Measurements from ENCODE around the gene TTC3.

The TTC3 gene

DNA sequence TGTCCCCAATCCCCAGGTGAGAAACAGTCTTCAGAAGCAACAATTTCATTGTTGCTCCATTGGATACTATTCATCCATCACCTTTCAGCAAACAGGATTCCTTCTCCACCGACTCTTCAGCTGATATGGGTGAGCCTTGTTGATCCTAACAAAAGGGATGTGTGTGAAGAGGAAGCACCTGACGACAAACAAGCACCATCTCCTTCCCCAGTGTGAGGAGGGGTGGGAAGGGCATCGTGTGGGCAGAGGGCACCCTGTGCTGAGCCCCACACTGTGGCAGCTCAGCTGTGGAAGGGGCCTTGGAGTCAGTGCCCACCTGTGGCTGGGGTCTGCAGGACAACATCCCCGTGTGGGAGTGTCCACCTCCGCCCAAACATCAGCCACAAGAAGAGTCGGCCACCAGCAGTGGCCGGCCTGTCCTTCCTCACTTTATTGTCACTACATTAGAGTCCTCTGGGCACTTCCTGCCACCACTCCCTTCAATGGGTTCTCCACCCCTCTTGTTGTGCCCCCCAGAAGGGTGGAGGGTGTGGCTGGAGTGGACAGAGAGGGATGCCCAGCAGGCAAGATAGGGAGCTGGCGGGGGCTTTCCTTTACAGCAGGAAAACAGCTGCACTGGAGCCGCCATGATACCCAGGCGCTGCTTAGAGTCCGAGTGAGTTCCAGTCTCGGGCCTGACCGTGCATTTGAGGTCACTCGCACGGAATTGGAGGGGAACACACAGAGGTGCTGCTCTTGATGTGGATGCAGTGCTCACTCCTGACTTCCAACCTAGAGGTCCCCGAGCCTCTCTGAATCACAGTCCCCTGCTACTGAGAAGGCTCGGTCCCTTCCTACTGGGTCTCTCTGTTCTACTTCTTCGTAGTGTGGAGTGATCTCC, 153.2 kb downstream of the TTC3 start:
- no peak for DNase-seq (ENCODE audit: low read depth)

DNA sequence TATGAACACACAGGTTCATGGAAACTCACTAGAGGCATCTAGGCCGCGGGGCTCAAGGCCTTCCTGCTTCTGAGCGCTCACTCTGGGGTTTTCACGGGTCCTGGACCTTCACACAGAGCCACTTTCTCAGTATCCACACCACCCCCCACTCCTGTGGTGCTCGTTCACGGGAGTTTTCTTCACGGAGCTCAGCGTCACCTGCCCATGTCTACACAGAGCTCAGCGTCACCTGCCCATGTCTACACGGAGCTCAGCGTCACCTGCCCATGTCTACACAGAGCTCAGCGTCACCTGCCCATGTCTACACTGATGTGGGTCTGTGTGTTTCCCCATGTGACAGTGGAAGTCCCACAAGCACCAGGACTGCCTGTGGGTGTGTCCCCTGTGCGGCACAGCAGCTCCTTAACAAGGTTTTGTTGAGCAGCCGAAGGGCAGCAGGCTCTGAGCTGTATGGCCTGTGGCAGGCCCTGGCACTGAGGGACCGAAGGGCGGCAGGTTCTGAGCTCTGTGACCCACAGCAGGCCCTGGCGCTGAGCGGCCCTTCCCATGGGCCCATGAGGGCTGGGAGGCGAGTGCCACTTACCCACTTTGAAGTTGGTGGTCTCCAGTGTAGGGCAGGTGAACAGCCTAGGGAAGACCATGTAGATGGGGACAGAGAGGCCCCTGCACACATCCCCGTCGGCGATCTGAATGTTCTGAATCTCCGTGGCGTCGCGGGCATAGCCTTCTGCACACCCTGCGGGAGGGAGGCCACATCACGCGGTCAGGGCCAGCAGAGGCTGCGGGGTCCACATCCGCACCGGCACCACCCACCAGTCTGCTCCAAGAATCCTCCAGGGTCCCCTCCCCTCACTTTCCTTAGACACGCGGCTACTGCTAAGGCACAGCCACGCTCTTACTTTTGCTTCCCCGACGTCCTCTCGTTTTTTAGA, 154.3 kb downstream of the TTC3 start:
- no peak for DNase-seq (ENCODE audit: low read depth)

DNA sequence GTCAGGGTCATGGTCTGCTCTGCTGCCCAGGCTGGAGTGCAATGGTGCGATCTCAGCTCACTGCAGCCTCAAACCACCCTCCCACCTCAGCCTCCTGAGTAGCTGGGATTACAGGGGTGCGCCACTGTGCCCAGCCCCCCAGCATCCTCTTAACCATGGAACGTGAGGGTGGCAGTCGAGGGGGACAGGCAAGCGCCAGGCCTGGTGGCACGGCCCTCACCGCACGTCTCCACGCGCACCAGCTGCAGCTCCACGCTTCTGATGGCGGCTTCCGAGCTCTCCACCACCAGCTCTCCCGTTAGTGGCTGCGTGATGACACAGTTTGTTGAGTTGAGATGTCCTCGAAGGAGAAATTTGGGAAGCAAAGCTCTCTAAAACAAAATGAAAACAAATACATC, 154.9 kb downstream of the TTC3 start:
- no peak for DNase-seq (ENCODE audit: low read depth)

DNA sequence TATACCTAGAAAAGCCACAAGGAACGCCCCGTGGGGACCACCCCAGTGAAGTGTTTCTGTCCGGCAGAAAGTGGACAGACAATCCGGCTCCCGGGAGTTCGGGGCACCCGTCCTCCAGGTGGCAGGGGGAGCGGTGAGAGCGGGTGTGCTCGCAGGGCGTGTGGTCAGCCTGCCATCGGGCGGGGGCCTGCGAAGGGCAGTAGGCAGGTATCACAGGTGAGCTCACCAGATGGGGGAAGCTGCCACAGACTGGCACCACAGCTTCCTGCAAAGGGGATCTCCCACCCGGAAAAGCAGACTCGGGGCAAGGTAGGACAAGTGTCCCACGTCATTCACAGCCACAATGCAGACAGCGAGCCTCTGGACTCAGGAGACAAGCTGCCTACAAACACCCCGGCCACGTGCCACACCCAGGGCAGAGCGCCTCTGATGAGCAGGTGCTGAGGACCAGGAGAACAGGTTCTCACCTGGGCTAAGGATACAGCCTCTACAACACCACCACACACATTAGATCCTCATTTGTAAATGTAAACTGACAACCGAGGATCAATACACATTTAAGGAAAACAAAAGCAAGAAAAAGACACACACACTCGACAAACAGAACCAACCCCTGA, 157.7 kb downstream of the TTC3 start:
- DNase-seq (ENCODE audit: low read depth) = no peak

DNA sequence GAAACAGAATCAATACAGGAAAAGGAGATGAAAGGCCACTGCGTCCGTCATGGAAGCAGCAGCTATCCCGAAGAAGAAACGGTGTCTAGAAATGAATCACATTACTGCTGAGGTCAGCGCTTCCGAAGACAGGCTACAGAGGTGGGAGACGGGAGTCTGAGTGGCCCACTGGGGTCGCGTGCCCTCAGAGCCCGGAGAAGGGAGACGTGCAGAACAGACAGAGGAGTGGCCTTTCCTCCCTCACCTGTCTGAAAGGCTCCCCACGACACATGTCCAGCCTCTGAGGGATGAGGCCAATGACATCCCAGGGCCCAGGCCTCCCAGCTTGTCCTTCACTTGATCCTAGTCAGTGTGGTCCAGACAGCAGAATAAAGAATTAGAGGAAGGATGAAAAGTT, 158.2 kb downstream of the TTC3 start:
- no peak for DNase-seq (ENCODE audit: low read depth)

DNA sequence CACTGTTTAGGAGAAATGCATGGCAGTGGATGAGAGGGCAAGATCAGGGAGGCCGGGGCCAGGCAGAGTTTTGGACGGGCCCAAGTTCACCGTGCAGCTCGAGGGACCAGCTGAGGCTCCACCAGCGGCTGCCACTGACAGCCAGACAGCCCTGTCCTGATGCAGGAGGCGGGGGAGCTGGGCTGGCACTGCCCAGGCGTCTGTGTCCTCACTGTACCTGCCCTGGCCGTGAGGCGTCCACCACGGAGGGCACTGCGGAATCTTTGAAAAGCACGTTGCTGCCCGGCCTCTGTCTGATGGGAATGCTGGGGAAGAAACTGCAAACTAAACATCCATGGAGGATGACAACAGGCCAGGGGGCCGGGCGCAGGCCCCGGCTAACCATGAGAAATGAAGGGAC, 158.6 kb downstream of the TTC3 start:
- no peak for DNase-seq (ENCODE audit: low read depth)

DNA sequence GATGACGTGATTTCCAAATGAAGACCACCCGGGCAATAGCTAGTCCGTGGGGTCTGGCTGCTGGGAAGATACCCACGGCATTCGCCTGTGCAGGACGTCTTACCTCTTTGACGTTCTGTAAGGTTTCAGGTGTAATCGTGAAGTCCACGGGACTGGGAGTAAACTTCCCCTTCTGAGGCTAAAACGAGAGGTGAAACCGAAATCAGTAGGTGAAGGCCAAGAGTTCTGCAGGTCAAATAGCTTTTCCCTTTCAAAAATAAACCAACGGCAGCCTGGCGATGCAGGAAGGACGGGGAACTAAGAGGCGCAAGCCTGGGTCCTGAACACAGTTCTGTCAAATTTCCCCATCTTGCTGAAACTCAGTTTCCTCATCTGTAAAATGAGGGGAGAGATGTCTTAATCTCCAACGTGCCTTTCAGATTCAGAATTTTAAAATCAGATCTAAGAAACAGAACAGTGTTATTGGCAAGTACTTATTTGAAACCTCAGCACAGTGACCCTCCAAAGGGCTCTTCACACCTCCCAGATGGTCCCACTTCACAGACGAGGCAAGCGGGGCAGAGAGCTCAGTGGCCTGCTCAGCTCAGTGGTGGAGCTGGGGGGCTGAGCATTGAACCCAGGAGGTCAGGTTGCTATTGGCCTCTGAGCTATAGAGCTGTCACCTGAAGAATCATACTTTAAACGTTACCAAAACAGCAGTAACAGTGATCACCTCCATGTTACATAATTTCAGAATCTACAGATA, 159.4 kb downstream of the TTC3 start:
- no peak for DNase-seq (ENCODE audit: low read depth)

DNA sequence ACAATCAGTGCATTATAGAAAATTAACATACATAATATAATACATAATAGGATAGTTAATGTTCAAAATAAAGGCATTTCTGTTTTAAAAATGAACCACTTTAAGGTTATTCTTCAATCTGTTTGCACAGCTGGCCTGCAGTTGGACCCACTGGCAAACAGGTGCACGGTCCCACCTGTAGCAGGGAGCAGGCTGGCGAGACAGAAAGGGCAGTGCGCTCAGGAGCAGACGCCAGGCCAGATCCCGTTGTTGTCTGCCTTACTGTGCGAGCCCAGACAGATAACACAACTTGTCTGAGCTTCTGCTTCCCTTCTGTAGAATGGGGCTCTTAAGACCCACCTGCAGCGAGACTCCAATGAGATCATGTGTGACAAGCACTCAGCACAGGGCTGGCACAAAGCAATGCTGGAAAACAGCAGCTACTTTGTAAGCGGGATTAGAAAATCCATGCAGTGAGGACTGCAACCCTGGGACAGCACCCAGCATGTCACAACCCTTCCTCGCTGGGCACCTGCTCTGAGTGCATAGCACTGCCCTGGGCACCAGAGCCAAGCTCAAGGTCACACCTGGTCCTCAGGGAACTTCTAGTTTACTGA, 160.6 kb downstream of the TTC3 start:
- DNase-seq (ENCODE audit: low read depth) = no peak

DNA sequence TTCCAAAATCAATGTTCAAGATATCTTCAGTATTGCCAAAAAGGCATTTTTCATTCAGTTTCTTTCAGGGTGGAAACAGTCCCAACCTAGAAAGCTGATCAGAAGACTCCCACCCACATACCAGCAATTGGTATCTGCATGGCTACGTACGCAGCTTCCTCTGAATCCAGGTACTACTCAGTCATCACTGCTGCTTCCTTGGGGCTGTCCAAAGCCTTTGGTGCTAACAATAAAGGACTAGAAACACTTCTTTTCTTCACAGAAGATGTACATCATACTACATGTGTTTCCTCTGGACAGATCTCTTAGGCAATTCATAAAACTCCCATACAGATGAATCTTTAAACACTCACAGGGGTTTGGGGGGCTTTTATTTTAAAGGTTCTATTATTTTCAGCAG, 164.3 kb downstream of the TTC3 start:
- DNase-seq (ENCODE audit: low read depth) = no peak

DNA sequence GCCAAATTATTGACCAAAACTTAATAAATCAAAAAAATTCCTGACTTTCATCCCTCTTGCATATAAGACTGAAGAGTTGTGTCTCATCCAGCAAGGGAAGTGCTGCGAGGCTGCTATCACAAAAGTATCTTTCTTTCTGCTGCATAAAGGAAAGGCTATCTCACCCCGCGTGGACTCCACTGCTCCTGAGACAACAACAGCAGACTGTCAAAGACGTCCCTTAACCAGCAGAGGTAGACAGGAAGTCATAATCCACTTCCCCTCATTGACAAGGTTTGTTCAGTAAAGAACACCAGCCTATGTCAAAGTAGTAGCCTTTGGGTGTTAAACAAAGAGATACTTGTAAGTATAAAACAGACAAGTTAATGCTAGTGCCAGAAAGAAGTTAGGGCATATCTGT, 164.7 kb downstream of the TTC3 start:
- DNase-seq (ENCODE audit: low read depth) = no peak

DNA sequence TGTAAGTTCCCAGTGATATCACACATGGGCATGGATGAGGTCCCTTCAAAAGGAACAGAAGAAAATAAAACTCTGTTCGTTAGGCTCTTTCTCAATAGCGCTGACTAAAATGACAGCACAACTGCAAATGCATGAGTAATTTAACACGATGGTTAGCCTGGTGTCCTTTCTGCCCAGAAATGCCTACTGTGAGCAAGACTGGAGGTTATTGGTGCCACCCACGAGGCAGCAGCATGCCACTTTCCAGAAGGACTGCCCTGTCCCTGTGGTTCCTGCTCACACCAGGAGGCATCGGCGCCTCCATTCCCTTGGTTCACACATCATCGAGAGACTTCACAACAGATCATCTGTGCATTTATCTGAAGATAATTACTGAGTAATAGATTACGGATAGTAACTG, 167.9 kb downstream of the TTC3 start:
- DNase-seq (ENCODE audit: low read depth) = no peak

DNA sequence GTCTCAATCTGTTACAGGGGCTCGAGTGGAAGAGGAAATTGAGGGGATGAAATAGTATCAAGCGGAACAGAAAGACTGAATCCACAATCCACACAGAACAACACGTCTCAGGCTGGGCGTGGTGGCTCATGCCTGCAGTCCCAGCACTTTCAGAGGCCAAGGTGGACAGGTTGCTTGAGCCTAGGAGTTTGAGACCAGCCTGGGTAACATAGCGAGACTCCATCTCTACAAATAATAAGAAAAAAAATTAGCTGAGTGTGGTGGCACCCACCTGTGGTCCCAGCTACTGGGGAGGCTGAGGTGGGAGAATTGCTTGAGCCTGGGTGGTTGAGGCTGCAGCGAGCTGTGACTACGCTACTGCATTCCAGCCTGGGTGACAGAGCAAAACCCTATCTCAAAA, 168.4 kb downstream of the TTC3 start:
- no peak for DNase-seq (ENCODE audit: low read depth)

DNA sequence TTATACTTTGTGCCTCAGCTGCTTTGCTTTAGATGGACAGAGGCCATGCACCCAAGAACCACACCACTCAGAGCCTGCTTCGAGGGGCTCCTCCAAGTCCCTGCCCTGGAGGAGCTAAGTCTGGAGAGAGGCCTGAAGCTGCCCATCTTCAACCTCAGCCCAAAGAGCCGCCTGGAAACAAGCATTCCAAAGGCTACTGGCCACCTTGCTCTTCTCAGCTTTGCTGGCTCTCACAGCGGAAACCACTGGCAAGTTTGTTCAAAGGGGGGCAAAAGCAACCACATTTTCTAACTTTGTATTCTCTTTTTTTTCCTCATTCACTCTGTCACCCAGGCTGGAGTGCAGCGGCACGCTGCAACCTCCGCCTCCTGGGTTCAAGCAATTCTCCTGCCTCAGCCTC, 170.9 kb downstream of the TTC3 start:
- DNase-seq (ENCODE audit: low read depth) = no peak

DNA sequence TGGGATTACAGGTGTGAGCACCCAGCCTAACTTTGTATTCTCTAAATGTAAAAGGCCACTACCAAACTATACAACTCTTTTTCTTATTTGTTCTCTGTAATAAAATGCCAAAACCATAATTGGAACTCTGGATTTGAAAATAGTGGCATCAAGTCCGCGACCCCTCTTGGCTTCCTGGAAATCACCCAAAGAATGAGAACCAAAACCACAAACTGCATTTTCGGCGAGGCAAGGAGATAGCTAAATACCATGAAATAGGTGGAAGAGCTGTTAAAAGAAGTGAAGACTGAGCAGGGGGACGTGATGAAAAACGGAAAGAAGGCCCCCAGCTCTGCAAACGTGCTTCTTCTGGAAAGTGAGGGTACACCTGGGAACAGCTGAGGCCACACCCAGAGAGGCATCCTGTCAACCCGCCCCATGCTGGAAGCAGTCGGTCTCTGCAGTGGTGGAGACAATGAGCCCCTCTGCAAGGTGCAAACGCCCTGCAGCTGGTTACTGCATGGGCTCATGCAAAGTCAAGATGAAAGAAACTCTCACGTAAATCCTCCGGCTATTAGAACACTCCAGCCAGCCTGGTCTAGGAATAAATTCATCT, 171.5 kb downstream of the TTC3 start:
- no peak for DNase-seq (ENCODE audit: low read depth)

DNA sequence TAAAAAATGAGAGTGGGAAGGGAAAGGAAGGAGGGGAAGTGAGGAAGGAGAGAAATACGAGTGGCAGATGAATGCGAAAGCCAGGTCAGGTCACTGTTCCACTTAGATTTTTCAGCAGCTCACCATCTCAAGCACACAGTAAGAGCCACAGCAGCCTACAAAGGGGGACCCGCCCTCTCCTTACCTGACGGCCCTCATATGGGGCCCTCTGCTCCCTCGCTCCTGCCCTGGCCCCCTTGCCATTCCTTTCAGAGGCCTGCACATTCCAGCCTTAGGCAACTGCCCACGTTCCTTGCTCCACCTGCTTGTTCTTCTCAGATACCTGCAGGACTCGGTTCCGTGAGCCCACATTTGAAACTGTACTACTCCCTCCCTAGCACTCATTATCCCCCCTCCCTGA, 172.1 kb downstream of the TTC3 start:
- DNase-seq (ENCODE audit: low read depth) = no peak

DNA sequence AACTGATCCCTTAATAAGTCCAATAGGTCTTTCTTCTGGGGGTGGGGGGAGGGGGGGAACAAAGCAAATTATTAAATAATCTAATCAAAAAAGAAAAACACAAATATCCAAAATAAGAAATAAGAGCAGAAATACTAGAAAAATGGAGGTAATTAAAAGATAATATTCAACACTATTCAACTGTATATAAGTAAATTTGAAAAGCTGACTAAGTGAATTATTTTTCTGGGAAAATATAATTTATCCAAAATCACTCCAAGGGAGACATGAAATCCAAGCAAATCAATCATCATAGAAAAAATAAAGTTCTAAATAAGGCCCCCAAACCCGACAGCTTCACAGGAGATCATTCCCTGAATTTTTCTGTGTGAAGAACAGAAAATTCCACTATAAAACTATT, 175.2 kb downstream of the TTC3 start:
- no peak for DNase-seq (ENCODE audit: low read depth)

DNA sequence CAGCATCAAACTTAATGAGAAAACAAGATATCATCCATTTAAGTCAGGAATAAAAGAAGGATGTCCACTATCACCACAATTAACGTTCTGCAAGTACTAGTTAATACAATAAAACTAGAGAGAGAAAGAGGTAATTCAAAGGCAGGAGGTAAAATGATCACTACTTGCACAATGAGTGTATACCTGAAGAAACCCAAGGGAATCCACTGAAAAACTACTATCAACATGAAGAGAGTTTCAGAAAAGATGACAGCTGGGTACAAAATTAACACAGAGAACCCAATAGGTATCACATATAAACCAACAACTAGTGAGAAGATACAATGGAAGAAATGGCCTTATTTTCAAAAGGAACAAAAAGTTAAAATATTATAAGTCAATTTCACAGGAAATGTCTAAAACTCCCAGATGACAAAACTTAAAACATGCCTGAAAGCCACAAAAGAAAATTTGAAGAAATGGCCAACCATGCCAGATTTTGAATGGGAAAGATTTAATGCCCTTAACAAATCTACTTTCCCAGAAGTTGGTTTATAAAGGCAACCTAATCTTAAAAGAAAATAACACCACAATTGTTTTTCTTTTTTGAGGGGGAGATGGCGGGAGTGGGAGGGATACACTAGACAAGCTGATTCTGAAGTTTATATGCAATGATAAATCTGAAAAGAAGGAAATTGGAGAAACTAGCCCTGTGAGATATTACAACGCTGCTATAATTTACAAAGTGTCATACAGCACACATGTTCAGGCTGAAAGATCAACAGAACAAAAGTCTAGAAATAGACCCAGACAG, 176.3 kb downstream of the TTC3 start:
- DNase-seq (ENCODE audit: low read depth) = no peak

DNA sequence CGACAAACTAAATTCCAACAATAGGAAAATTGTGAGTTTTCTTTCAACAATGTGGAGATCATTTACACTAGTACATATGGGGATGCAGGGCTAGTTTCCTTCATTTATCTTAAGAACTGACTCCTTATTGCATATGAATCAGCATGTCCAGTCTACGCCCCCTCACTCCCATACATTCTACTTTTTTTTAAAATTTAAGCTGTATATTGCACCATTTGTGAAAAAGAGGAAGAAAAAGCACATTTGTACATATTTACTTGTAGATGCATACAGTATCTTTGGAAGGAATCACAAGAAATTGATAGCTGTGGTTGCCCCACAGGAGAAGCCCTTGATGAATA, 178.2 kb downstream of the TTC3 start:
- no peak for DNase-seq (ENCODE audit: low read depth)
